Body of pancreas (tissue), 4 donors: Measurements from ENCODE around the gene IGSF8. TPM values are rescaled to one million over a fixed set of nuclear protein-coding genes. Genes with fewer than 3 reads are reported as not detected.

Source experiments
- ATAC-seq: fragments of 150-250 bp; one replicate; pipeline ENCODE4 v1.9.1; 2016
- DNase-seq, 4 donors: peaks; one replicate each; pipeline ENCODE4 v3.0.0-alpha.2; 2019
- H3K27ac ChIP-seq, 4 donors: fragments of 200-600 bp; sonication (generic); 1 replicate in 3 of 4; 2 replicates in 1 of 4; pipeline versions ENCODE4 v1.5.1 to v1.6.1; 2016 to 2019; ENCODE audit warnings: mild to moderate bottlenecking in 1 of 4, mixed read lengths in 1 of 4, moderate library complexity in 1 of 4
- H3K27me3 ChIP-seq, 2 donors: fragments of 200-600 bp; sonication (generic); one replicate each; pipeline ENCODE4 v1.6.0; 2016; ENCODE audit warnings: mild to moderate bottlenecking in 1 of 2
- H3K36me3 ChIP-seq, 2 donors: fragments of 200-600 bp; sonication (generic); replicated peaks in 1 of 2; 2 replicates each; pipeline ENCODE4 v1.5.1; 2016; ENCODE audit warnings: low read depth in 2 of 2; ENCODE audit not compliant: insufficient read depth in 1 of 2
- H3K4me1 ChIP-seq: fragments of 200-600 bp; sonication (generic); one replicate; pipeline ENCODE4 v1.6.0; 2016
- H3K4me3 ChIP-seq, 2 donors: fragments of 200-600 bp; sonication (generic); 1 replicate in 1 of 2; 2 replicates in 1 of 2; pipeline ENCODE4 v1.5.1; 2016 to 2019
- H3K9me3 ChIP-seq, 3 donors: fragments of 200-600 bp; sonication (generic); 1 replicate in 2 of 3; 2 replicates in 1 of 3; pipeline ENCODE4 v1.5.1; 2016
- POLR2A ChIP-seq, 3 donors: fragments of 450-650 bp; IDR thresholded peaks; one replicate each; pipeline ENCODE4 v1.6.1; 2016; ENCODE audit warnings: antibody characterized with exemption in 3 of 3, mild to moderate bottlenecking in 2 of 3
- WGBS, 2 donors: methylation state at CpG; one replicate each; pipeline ENCODE4 v1.1.5; 2017; 5-methylcytosine and 5-hydroxymethylcytosine counted together
- intact Hi-C: fragments of 100-400 bp; cut with DNase I; formaldehyde crosslinking; loops from one replicate; pipeline ENCODE4 v1.15.1; 2023
- total RNA-seq, 2 donors: library from RNA; depleted of rRNA; stranded (reverse); fragments of >200 nt; gene quantifications; one replicate each; pipeline ENCODE4 v1.1.0, GENCODE V29; 2016
- TF ChIP-seq, protein P1 (sequence below), 7 experiments: fragments of 450-650 bp in 4 of 7; fragments of 200-600 bp in 3 of 7; sonication (generic) in 3 of 7; IDR thresholded peaks; one replicate each; pipeline ENCODE4 v1.5.1; 2016 to 2019; ENCODE audit warnings: antibody characterized with exemption in 7 of 7

Gene IGSF8
- total RNA-seq, 2 donors from 2014 or later = 18.4 to 46.8 TPM

DNA sequence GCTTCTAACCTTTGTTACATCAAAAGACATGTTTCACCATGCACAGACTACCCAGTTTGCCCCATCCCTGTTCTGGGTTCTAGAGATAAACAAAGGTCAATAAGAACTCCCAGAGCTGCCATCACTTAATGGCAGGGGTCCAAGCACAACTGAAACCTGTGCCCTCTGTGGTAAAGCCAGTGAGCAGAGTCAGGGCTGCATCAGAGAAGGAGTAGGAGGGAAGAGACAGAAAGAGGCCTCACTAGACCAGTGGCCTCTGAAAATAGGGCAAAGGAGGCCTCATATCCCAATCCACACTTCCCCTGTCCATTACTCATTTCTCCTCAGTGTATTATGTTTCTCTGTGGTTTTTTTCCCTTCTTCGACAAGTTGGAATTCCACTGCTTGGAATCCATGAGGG, 27.3 kb upstream of the IGSF8 start:
- ATAC-seq (no peak), DNase-seq (no peak)
- no peaks in the 10 kb centered on the region for H3K27me3 ChIP-seq
- no peaks in the 10 kb centered on the region for H3K4me1 ChIP-seq
- 74 to 86% methylated on average over 1 of the region's 1 CpG for WGBS, 2 donors
- intact Hi-C loops = no loop called here
- no peak overlapping the region for H3K4me3 ChIP-seq
- H3K36me3 ChIP-seq = no peaks in the 10 kb centered on the region
- H3K9me3 ChIP-seq = no peaks in the 10 kb centered on the region
- H3K27ac ChIP-seq = no peak overlapping the region
- no peak for TF ChIP-seq POLR2A (IDR thresholded peaks at IDR 0.05)
- TF ChIP-seq, protein P1, sequence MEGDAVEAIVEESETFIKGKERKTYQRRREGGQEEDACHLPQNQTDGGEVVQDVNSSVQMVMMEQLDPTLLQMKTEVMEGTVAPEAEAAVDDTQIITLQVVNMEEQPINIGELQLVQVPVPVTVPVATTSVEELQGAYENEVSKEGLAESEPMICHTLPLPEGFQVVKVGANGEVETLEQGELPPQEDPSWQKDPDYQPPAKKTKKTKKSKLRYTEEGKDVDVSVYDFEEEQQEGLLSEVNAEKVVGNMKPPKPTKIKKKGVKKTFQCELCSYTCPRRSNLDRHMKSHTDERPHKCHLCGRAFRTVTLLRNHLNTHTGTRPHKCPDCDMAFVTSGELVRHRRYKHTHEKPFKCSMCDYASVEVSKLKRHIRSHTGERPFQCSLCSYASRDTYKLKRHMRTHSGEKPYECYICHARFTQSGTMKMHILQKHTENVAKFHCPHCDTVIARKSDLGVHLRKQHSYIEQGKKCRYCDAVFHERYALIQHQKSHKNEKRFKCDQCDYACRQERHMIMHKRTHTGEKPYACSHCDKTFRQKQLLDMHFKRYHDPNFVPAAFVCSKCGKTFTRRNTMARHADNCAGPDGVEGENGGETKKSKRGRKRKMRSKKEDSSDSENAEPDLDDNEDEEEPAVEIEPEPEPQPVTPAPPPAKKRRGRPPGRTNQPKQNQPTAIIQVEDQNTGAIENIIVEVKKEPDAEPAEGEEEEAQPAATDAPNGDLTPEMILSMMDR (IDR thresholded peaks at IDR 0.05) = no peak

DNA sequence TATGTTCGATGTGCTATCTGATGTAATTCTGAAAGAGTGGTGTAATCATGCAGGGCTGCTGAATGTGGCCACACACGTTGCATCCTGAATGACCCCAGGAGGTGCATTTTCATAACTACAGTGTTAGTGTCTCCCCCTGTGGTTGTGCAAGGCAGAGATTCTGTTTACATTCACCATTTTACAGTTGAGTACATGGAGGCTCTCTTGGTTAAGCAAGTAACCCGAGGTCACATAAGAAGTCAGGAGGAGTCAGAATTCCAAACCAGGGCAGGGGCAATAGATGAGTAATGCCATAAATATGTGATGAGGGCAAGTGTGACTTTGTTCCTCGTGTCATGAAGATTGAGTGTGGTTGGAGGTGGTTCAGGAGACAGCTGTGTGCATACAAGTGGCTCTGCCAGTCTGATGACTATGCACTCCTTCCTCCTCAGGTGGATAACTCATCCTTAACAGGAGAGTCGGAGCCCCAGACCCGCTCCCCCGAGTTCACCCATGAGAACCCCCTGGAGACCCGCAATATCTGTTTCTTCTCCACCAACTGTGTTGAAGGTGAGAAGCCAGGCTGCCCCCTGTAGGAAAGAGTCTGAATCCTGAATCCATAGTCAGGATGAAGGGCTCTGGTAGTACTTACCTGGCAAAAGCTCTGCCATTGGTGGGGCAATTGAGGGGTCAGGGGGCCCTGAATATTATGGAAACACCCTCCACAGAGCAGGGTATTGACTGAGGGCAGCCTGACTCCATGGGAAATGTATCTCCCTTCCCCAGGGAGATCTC, 26.5 kb upstream of the IGSF8 start:
- Histone ChIP-seq H3K27ac (no peak overlapping the region), H3K27me3 (no peaks in the 10 kb centered on the region), H3K4me1 (no peaks in the 10 kb centered on the region), H3K4me3 (no peak overlapping the region), H3K9me3 (no peaks in the 10 kb centered on the region), H3K36me3 (no peaks in the 10 kb centered on the region)
- ATAC-seq (peak; percentile 81), DNase-seq (peak in 2 of 4 donors; percentile 30 to 43)
- intact Hi-C loops = no loop called here
- WGBS, 2 donors = 42 to 61% methylated on average over 3 to 8 of the region's 8 CpGs
- TF ChIP-seq POLR2A (IDR thresholded peaks at IDR 0.05) = no peak
- TF ChIP-seq, protein P1 (IDR thresholded peaks at IDR 0.05) = no peak

DNA sequence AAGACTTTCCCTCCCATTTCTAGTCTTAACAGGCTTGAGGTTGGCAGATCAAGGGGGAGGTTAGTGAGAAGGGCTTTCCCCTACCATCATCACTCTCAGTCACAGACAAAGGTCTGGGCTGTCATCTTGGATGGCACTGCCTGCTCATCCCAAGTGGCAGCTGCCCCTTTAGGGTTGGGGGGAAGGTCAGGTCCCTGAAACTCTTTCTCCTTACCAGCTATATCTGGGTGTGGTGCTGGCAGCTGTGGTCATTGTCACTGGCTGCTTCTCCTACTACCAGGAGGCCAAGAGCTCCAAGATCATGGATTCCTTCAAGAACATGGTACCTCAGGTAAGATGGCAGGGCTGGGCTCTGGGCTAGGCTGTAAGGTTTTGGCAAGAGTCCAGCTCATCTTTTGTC, 25.3 kb upstream of the IGSF8 start:
- H3K27me3 ChIP-seq = no peaks in the 10 kb centered on the region
- no peak overlapping the region for H3K4me3 ChIP-seq
- no peaks in the 10 kb centered on the region for H3K4me1 ChIP-seq
- DNase-seq (no peak), ATAC-seq (no peak)
- intact Hi-C loops = no loop called here
- H3K27ac ChIP-seq = no peak overlapping the region
- no peaks in the 10 kb centered on the region for H3K9me3 ChIP-seq
- TF ChIP-seq, protein P1 (IDR thresholded peaks at IDR 0.05) = no peak
- no peak for TF ChIP-seq POLR2A (IDR thresholded peaks at IDR 0.05)
- no peaks in the 10 kb centered on the region for H3K36me3 ChIP-seq

DNA sequence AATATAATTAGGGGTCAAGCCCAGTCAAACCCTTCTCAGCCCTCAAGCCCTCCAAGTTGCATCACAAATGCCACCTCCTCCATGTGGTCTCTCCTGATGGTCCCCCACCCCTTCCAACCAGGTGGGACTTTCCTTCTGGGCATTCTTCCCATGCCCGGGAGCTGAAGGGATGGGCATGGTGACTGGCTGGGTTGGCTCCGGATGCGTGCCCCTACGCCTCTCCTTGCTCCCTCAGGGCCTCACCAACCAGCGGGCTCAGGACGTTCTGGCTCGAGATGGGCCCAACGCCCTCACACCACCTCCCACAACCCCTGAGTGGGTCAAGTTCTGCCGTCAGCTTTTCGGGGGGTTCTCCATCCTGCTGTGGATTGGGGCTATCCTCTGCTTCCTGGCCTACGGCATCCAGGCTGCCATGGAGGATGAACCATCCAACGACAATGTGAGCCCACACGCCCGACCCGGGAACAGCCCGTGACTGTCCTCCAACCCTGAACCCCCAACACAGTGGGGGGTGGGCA, 24.6 kb upstream of the IGSF8 start:
- no peak for DNase-seq
- Histone ChIP-seq H3K4me1 (no peaks in the 10 kb centered on the region), H3K27ac (no peak overlapping the region), H3K4me3 (no peak overlapping the region), H3K27me3 (no peaks in the 10 kb centered on the region), H3K36me3 (no peaks in the 10 kb centered on the region), H3K9me3 (no peaks in the 10 kb centered on the region)
- no peak for ATAC-seq
- no peak for TF ChIP-seq POLR2A (IDR thresholded peaks at IDR 0.05)
- TF ChIP-seq, protein P1 (IDR thresholded peaks at IDR 0.05) = no peak
- intact Hi-C loops = no loop called here
- 78 to 82% methylated on average over 16 of the region's 16 CpGs for WGBS, 2 donors

DNA sequence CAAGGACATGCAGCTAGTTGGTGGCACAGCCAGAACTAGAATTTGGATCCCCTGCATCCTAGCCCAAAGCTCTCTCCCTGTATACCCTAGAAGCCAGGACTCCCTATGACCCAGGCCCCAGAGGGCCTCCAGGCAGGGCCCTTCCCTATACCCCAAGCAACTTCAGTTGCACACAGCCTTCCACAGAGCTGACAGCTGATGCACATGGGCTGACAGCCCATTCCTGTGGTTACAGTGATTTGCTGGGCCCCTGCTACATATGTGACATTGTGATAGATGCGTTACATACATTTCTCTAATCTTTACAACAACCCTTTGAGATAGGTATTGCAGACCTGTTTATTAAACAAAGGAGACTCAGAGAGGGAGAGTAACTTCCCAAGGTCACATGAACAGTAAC, 23.0 kb upstream of the IGSF8 start:
- WGBS, 2 donors = 44 to 58% methylated on average over 1 of the region's 1 CpG
- Histone ChIP-seq H3K36me3 (no peaks in the 10 kb centered on the region), H3K4me1 (no peaks in the 10 kb centered on the region), H3K27me3 (peaks cover 0 to 3% of the 10 kb centered on the region in 2 donors), H3K4me3 (no peak overlapping the region), H3K27ac (no peak overlapping the region), H3K9me3 (no peaks in the 10 kb centered on the region)
- DNase-seq (no peak), ATAC-seq (no peak)
- no peak for TF ChIP-seq POLR2A (IDR thresholded peaks at IDR 0.05)
- TF ChIP-seq, protein P1 (IDR thresholded peaks at IDR 0.05) = no peak
- intact Hi-C loops = no loop called here
